ENCODE data around the gene CRYBG2. TPM values are rescaled to one million over a fixed set of nuclear protein-coding genes. Genes with fewer than 3 reads are reported as not detected.

The CRYBG2 gene
- total and polyA plus RNA-seq, 2 of the 13 experiments (the other 11 are each of a cell fraction or from before 2014, with no cell fraction given) = 1.3 to 2.9 TPM

DNA sequence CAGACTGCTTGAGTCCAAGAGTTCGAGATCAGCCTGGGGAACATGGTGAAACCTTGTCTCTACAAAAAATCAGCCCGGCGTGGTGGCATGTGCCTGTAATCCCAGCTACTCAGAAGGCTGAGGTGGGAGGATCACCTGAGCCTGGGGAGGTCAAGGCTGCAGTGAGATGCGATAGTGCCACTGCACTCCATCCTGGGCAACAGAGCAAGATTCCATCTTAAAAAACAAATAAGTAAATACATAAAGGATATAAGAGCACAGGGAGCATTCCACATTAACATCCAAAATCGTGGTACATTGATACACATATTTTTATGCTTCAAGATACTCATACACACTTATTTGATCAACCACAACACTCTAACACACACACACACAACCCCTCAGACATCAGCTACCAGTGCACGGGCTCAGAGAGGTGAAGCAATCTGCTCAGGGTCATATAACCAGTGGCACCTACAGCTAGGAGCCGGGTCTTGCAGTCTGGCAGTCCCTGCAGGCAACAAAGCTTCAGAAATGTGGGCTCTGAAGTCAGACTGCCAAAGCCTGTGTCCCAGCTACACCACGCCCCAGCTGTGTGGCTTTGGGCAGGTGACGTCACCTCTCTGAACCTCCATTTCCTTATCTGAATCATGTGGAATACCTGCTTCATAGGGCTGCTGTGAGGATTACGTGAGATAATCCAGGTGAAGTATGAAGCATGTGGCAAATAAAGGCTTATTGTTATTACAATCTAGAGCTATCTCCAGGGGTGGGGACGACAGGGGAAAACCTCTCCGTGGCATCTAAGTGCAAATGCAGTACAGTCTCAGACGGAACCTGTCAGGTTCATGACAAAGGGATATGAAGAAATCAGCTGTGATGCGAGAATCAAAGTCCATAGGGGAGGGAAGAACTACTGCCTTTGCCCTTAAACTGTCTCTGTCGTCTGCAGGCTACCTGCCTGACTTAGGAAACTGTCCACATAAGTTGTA is 4.8 kb upstream of the CRYBG2 start (continued):
- TF ChIP-seq, protein P1, sequence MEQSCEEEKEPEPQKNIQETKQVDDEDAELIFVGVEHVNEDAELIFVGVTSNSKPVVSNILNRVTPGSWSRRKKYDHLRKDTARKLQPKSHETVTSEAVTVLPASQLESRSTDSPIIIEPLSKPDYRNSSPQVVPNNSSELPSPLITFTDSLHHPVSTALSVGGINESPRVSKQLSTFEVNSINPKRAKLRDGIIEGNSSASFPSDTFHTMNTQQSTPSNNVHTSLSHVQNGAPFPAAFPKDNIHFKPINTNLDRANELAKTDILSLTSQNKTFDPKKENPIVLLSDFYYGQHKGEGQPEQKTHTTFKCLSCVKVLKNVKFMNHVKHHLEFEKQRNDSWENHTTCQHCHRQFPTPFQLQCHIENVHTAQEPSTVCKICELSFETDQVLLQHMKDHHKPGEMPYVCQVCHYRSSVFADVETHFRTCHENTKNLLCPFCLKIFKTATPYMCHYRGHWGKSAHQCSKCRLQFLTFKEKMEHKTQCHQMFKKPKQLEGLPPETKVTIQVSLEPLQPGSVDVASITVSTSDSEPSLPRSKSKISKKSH (CRISPR knock-in tag; IDR thresholded peaks at IDR 0.05; ENCODE audit: borderline replicate concordance) = no peak
- no peak for TF ChIP-seq ZNF414 (CRISPR knock-in tag; IDR thresholded peaks at IDR 0.05)
- no peak for TF ChIP-seq IKZF1 (IDR thresholded peaks at IDR 0.05)
- TF ChIP-seq SMARCC2 (IDR thresholded peaks at IDR 0.05) = no peak
- TF ChIP-seq FOXA3 (CRISPR knock-in tag; IDR thresholded peaks at IDR 0.05) = peak; percentile 22; the same call in 1 of the 2 replicates
- no peak for TF ChIP-seq JARID2 (CRISPR knock-in tag; IDR thresholded peaks at IDR 0.05; ENCODE audit: insufficient replicate concordance)
- TF ChIP-seq ZFP82 (CRISPR knock-in tag; IDR thresholded peaks at IDR 0.05; ENCODE audit: borderline replicate concordance) = no peak
- TF ChIP-seq ZNF292 (CRISPR knock-in tag; IDR thresholded peaks at IDR 0.05; ENCODE audit: borderline replicate concordance, low read depth) = peak; percentile 50; the same call in 1 of the 2 replicates
- TF ChIP-seq CSRNP2 (CRISPR knock-in tag; conservative IDR thresholded peaks at IDR 0.05; ENCODE audit: low read depth) = no peak
- no peak for TF ChIP-seq NFE2 (CRISPR knock-in tag; IDR thresholded peaks at IDR 0.05)
- TF ChIP-seq, protein P2, sequence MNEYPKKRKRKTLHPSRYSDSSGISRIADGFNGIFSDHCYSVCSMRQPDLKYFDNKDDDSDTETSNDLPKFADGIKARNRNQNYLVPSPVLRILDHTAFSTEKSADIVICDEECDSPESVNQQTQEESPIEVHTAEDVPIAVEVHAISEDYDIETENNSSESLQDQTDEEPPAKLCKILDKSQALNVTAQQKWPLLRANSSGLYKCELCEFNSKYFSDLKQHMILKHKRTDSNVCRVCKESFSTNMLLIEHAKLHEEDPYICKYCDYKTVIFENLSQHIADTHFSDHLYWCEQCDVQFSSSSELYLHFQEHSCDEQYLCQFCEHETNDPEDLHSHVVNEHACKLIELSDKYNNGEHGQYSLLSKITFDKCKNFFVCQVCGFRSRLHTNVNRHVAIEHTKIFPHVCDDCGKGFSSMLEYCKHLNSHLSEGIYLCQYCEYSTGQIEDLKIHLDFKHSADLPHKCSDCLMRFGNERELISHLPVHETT (CRISPR knock-in tag; conservative IDR thresholded peaks at IDR 0.05) = no peak
- no peak for TF ChIP-seq PTBP1 (IDR thresholded peaks at IDR 0.05; ENCODE audit: low read depth, low read length, poor library complexity, severe bottlenecking)
- no peak for TF ChIP-seq ZNF230 (CRISPR knock-in tag; IDR thresholded peaks at IDR 0.05)
- TF ChIP-seq KDM5A (IDR thresholded peaks at IDR 0.05; ENCODE audit: borderline replicate concordance, low read length) = no peak
- no peak for TF ChIP-seq ZNF496 (CRISPR knock-in tag; IDR thresholded peaks at IDR 0.05; ENCODE audit: insufficient replicate concordance)
- no peak for TF ChIP-seq ZNF775 (CRISPR knock-in tag; IDR thresholded peaks at IDR 0.05; ENCODE audit: borderline replicate concordance)
- no peak for TF ChIP-seq ZNF10 (CRISPR knock-in tag; IDR thresholded peaks at IDR 0.05; ENCODE audit: borderline replicate concordance, low read depth)
- TF ChIP-seq MYC (CRISPR knock-in tag; IDR thresholded peaks at IDR 0.05; ENCODE audit: borderline replicate concordance) = no peak
- TF ChIP-seq, protein P3, sequence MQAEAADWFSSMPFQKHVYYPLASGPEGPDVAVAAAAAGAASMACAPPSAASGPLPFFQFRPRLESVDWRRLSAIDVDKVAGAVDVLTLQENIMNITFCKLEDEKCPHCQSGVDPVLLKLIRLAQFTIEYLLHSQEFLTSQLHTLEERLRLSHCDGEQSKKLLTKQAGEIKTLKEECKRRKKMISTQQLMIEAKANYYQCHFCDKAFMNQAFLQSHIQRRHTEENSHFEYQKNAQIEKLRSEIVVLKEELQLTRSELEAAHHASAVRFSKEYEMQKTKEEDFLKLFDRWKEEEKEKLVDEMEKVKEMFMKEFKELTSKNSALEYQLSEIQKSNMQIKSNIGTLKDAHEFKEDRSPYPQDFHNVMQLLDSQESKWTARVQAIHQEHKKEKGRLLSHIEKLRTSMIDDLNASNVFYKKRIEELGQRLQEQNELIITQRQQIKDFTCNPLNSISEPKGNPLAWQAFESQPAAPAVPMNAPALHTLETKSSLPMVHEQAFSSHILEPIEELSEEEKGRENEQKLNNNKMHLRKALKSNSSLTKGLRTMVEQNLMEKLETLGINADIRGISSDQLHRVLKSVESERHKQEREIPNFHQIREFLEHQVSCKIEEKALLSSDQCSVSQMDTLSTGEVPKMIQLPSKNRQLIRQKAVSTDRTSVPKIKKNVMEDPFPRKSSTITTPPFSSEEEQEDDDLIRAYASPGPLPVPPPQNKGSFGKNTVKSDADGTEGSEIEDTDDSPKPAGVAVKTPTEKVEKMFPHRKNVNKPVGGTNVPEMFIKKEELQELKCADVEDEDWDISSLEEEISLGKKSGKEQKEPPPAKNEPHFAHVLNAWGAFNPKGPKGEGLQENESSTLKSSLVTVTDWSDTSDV (CRISPR knock-in tag; IDR thresholded peaks at IDR 0.05) = no peak
- TF ChIP-seq SP2 (CRISPR knock-in tag; IDR thresholded peaks at IDR 0.05) = no peak
- TF ChIP-seq HDAC6 (IDR thresholded peaks at IDR 0.05; ENCODE audit: low read depth, low read length) = no peak
